Peyer's patch (tissue), 4 donors: ENCODE measurements around the gene AGPS.

ENCODE experiments used
- POLR2A ChIP-seq, 2 donors: fragments of 450-650 bp; IDR thresholded peaks; one replicate each; pipeline ENCODE4 v1.5.1; 2017; ENCODE audit warnings: antibody characterized with exemption in 2 of 2, mild to moderate bottlenecking in 2 of 2, moderate library complexity in 2 of 2
- TF ChIP-seq, protein P1 (sequence below), 6 experiments: fragments of 450-650 bp in 4 of 6; fragments of 200-600 bp in 2 of 6; sonication (generic) in 1 of 6; IDR thresholded peaks; one replicate each; pipeline ENCODE4 v1.5.1; 2017 to 2019; ENCODE audit warnings: antibody characterized with exemption in 6 of 6, mild to moderate bottlenecking in 3 of 6, moderate library complexity in 1 of 6

DNA sequence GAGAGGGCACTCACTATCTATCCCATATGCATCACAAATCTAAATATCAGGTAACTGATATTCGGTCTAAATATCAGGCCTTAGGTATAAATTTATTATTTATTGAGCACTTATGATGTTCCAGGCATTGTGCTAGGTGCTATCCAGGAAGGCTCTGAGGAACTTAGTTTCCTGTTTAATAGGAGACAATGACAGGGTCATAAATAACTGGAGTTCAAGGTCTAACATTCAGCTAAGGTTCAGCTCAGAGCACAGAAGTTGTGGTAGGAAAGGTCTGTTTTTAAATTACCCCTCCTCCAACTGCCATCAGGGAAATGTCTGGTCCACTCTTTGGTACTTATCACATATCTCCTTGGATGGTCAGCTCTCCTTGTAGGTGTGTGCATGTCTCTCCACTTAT lies 193.6 kb downstream of the AGPS start:
- no peak for TF ChIP-seq POLR2A (IDR thresholded peaks at IDR 0.05)
- TF ChIP-seq, protein P1, sequence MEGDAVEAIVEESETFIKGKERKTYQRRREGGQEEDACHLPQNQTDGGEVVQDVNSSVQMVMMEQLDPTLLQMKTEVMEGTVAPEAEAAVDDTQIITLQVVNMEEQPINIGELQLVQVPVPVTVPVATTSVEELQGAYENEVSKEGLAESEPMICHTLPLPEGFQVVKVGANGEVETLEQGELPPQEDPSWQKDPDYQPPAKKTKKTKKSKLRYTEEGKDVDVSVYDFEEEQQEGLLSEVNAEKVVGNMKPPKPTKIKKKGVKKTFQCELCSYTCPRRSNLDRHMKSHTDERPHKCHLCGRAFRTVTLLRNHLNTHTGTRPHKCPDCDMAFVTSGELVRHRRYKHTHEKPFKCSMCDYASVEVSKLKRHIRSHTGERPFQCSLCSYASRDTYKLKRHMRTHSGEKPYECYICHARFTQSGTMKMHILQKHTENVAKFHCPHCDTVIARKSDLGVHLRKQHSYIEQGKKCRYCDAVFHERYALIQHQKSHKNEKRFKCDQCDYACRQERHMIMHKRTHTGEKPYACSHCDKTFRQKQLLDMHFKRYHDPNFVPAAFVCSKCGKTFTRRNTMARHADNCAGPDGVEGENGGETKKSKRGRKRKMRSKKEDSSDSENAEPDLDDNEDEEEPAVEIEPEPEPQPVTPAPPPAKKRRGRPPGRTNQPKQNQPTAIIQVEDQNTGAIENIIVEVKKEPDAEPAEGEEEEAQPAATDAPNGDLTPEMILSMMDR (IDR thresholded peaks at IDR 0.05): no peak
